GM21717 (cell line): ENCODE measurements around the gene SLC1A7.
"Not testable (repeated sequence)": the region's sequence is repeated elsewhere in the genome, so short reads cannot be mapped to it uniquely, and the experiment has no call there.

Experiments used
- ATAC-seq: cut with Tn5 transposase; IDR thresholded peaks from one replicate; pipeline ENCODE4 v1.9.1; 2021; ENCODE audit warnings: mild to moderate bottlenecking, moderate library complexity; ENCODE audit not compliant: unreplicated experiment

Gene SLC1A7

DNA sequence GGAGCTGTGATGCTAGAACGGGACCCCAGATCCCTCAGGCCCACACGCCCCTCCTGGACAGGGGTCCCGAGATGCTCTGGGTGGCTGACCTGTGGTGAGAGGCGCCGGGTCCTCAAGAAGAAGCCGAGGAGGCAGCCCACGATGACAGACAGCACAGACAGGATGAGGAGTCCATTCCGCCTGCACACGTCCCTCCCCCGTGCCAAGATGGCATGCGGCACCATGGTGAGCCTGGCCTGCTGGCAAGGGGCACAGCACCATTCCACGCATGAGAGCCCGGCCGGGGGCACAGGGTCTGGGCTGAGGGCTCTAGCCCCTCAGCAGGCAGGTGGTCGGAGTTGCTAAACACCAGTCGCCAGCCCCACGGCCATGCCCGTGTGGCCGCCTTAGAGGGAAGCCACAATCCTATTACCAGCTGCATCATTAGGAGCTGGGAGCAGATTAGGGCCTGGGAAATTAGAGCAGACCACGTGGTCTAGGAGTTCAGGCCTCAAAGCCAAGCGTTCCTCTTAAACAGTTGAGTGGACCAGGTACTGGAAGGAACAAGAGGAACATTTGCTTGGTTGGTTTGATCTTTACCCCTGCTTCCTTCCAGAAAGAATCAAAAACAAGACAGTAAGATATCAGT lies at the start of gene SLC1A7:
SLC1A7 (minus strand) TSS at position 413 of the 628 bp plus-strand sequence; CDS start at position 224, 189 bp downstream.
- no peak for ATAC-seq

GRCh38 chr1:53190210-53190611 lies 47.8 kb upstream of the SLC1A7 start:
- ATAC-seq, result no peak

DNA sequence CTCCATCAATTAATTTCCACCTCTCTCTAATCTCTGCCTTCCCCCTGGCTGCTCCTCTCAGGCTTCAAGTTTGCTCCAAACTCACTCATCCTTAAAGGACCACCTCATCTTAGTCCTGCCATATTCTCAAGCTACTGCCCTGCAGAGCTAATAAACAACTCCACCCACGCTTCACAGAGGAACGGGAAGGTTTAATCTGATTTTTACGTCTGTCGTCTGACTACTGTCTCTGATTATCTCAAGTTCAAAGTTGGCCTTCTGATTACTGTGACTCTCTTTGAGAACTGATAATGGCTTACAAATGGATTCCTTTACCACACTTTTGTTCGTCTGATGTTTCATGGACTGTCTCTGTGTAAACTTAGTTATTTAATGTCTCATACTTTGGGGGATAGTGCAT lies 46.6 kb upstream of the SLC1A7 start:
- ATAC-seq, result no peak

DNA sequence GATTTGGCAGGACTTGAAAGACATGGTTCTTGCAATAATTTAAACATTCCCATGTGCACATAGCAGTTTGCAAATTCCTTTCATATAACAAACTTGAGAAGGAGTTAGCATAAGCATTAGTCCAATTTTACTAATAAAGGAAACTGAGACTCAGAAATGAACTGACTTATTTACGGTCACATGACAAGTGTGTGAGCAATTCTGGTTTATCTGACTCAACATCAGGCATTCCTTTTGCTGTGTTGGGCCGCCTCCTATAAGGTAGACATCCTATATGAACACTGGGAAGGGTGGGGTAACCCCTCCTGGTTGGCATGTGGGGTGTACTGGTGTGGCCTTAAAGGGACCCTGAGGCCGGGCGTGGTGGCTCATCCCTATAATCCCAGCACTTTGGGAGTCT lies 45.7 kb upstream of the SLC1A7 start:
- ATAC-seq, result no peak

DNA sequence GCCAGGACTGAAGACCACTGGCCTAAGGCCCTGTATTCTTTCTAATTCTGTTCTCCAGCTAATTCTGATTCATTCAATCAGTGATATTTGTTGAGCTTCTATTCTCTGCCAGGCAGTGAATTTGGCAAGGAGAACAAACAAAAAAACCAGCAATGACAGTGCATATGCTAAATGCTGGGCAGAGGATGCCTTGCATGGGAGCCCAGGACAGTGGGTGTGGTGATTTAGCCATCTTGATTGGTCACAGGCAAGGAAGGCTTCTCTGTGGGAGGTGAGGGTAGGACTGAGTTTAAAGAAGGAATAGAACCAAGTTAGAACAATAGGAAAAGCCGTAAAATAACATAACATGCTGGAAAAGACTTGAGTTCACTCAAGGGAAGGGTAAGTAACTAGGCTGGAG lies 45.0 kb upstream of the SLC1A7 start:
- ATAC-seq, result no peak

DNA sequence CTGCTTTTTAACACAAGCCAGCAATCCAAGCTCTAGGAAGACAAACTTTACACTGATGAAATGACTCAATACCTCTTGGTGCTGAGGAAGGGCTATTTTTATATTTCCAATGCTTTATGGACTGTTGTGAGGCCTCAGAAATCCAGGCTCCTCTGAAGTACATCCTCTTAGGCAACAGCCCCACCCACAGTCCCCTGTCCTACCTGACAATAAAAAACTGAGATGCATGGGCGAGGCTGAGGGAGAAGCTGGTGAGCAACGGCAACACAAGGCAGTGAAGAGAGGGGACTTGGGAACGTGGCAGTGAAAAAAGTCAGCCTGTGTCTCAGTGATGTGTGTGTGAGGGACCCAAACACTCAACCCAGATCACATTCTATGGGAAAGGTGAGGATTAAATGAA lies 44.1 kb upstream of the SLC1A7 start:
- ATAC-seq, result no peak

- ATAC-seq, result not testable (repeated sequence)
These were observed 43.5 kb upstream of the SLC1A7 start for GRCh38 chr1:53185955-53186297.

DNA sequence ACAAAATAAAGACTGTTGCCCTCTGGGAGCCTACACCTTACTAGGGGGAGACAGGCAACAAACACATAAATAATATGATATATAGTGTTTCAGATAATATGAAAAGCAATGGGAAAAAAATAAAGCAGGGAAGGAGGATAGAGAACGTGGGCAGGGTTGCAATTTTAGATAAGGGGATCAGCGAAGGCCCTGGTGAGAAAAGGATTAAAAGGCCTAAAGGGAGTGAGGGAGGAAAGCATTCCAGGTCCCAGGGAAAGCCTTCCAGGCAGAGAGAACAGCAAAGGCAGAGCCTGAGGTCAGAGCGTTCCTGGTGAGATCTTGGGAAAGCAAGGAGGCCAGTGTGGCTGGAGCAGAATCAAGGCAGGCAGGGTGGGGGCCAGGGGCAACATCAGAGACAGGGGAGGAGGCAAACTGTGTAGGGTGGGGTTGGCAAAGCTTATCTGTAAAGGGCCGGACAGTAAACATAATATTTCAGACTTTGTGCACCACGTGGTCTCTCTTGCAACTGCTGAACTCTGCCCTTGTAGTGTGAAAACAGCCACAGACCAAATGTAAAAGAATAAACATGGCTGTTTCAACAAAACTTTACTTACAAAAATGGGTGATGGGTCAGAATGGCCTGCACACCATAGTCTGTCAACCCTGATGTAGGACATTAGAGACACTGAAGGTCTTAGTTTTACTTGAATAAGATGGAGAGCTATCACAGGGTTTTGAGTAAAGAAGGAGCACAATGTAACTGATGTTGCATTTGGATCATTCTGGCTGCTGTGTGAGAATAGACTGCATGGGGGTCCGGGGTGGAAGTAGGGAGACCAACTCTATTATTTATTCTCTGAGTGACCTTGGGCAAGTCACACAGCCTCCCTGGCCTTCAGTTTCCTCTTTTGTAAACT lies 40.9 kb upstream of the SLC1A7 start:
- no peak for ATAC-seq

DNA sequence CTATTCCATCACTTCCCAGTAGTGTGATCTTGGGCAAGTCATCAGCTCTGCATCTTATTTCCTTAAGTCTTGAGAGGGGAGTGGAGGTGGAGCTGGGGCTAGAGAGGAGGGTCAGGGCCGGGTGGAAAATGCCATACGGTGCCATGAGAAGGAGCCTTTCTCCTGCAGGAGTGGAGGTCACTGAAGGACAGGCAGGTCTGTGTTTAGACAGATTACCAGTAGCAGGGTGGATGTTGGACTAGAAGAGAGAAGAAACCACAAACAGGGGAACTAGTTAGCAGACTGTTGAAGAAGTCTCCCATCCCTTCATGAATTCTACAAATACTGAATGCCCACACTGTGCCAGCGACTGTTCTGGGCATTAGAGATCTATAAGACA lies 40.3 kb upstream of the SLC1A7 start:
- ATAC-seq, result no peak

DNA sequence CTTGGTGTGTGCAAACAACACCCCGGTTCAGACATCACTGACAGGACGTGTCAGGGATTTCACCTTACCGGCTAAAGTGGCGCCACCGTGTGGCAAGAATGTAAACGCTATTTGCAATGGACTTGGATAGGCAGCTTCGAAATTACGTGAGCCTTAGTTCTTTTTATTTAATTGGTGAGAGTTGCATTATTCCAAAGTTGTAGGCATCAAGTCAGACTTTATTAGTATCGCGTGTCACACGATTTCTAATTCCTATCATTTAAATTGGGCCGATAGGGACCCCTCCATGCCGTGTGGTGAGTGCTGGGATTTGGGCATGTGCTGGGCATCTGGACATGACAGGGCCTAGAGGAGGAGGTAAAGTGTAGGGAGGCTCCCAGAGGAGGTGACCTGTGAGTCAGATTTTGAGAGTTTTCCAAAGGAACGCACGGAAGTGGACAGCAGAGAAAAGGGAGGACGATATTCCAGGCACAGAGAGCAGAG lies 39.7 kb upstream of the SLC1A7 start:
- ATAC-seq, result no peak

DNA sequence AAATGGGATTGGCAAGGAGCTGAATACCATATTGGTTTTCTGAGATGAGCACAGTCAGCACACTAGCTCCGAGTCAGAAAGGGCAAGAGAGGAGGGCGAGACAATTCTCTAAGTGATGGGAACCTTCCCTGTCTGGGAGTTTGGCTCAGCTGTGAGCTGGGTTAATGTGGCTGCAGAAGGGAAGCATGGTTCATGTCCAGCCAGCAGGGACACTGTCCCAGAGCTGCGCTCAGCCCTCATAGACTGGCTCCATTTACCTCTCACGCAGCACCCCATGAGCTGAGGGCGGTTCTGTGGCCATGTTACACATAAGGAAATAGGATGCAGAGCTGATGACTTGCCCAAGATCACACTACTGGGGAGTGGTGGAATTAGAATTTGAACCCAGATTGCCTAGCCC lies 38.5 kb upstream of the SLC1A7 start:
- no peak for ATAC-seq

GRCh38 chr1:53180226-53180625 lies 37.8 kb upstream of the SLC1A7 start:
- ATAC-seq, result no peak

GRCh38 chr1:53176452-53177208 lies 34.2 kb upstream of the SLC1A7 start:
- ATAC-seq, result no peak

- no peak for ATAC-seq
These were observed 32.8 kb upstream of the SLC1A7 start for GRCh38 chr1:53174971-53175913.

DNA sequence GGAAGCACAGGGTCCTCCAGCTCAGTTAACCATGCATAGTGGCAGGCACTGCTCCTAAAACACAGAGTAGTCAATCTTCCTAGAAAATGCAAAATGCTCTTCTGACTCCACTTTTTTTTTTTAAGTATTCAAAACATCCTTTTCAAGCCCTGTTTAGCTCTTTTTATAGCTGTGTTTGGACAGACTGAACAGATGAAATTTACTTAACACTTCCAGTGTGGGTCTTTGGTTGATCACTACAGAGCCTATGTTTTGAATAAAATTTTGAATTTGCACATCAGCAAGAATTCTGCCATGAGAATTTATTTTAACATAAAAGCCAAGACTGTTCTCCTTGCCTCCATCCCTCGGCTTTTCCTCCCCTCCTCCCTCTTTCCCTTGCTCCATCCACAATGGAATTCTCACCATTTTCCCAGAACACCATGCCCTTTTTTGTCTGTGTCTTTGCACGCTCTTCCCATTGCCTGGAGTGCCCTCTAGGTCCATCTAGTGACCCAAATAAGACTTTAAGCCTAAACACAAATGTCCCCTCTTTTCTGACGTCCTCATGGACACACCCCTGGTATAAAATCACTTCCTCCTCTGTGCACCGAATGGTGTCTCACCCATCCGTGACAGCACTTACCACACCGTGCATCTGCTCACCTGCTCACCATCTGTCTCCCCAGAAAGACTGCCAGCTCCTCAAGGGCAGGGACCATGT lies 30.1 kb upstream of the SLC1A7 start:
- ATAC-seq, result no peak

DNA sequence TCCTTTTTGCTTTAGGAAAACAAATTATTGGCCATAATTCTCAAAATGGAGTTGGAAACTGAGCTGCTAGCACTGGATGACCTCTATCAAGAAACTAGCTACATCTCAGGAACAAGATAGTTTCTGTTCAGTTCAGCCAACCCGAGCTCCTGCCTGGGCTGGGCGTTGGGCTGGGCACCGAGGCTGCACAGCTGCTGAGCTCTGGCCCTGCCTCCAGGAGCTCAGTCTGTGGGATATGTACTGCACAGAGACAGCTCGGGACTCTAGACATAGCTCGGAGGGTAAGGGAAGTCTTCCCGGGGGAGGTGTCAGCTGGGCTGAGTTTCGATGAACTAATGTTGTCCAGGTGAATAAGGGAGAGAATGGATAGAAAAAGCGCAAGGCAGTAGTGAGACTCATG lies 24.5 kb upstream of the SLC1A7 start:
- ATAC-seq, result no peak

DNA sequence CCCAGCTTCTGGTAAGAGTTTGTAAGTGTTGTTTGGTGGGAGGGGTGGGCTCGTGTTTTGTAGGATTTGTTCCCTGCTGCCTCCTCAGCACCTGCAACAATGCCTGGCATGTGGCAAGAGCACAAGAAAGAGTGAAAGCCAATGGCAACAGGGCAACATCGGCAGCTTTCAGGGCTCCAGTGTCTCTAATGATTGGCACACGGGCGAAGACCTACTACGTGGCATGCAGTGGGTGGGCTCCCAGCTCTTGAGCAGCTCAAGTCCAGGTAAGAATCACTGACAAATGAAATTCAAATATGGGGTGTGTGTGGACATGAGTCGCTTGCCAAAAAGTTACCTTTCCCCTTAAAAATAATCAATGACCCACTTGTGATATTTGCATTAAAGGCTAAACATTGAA lies 23.9 kb upstream of the SLC1A7 start:
- no peak for ATAC-seq

DNA sequence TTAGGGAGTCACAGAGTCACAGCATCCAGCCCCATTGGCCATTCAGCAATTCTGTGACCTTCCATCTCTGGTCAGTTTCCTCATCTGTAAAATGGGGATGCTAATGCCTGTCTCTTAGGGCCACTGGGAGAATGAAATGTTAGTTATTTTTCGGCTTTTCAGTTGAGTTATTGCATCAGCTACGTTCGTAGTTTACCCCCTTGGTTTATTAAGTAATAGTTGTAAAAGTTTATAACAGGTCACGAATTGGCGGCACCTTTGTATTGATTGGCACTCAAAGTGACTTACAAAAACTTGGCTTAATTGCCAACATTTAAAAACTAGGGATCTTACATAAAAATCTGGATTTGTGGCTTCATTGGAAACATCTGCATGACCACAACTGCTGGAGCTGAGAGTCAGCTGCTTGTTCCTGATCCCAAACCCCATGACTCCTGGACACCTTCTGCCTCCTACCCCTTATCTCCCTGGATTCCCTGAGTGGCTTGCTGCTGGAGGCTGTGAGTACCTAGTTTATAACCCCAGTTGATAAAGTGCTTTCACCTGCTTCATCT lies 23.0 kb upstream of the SLC1A7 start:
- ATAC-seq, result no peak

- ATAC-seq, result no peak
These were observed 20.9 kb upstream of the SLC1A7 start for GRCh38 chr1:53163291-53163768.
